H1 (cell line): ENCODE results near the gene CA9. TPM values are rescaled to one million over a fixed set of nuclear protein-coding genes. Genes with fewer than 3 reads are reported as not detected.
A peak's percentile ranks its signal among the peaks of the same experiment; 100 is the strongest.

ENCODE experiments used
- ATF2 ChIP-seq: IDR thresholded peaks from 2 replicates; pipeline ENCODE4 v1.6.1; 2012; ENCODE audit warnings: low read length, inconsistent platforms
- ATF3 ChIP-seq: IDR thresholded peaks from 2 replicates; pipeline ENCODE4 v1.6.1; 2011; ENCODE audit warnings: low read depth, mild to moderate bottlenecking, low read length; ENCODE audit not compliant: insufficient read depth
- BCL11A ChIP-seq, 2 experiments: IDR thresholded peaks; one replicate each; pipeline ENCODE4 v1.6.1; 2011; ENCODE audit warnings: low read depth in 2 of 2, low read length in 2 of 2, mild to moderate bottlenecking in 2 of 2
- CEBPB ChIP-seq: IDR thresholded peaks from 2 replicates; pipeline ENCODE4 v1.6.1; 2012; ENCODE audit warnings: low read depth, low read length
- CREB1 ChIP-seq: IDR thresholded peaks from 2 replicates; pipeline ENCODE4 v1.6.1; 2012; ENCODE audit warnings: inconsistent platforms
- CTCF ChIP-seq, 3 experiments: IDR thresholded peaks; 1 replicate in 2 of 3; 2 replicates in 1 of 3; pipeline versions ENCODE4 v1.5.1 to v1.6.1; 2011; ENCODE audit warnings: low read length in 3 of 3, mild to moderate bottlenecking in 3 of 3, inconsistent platforms in 2 of 3, low read depth in 1 of 3, moderate library complexity in 1 of 3; ENCODE audit not compliant: insufficient read depth in 1 of 3; ENCODE audit errors: control extremely low read depth in 1 of 3
- KDM1A ChIP-seq: fragments of 200-600, 300-600 bp; sonication (generic); IDR thresholded peaks from 2 replicates; pipeline ENCODE4 v1.7.1; 2016; ENCODE audit warnings: mild to moderate bottlenecking, low read length, borderline replicate concordance
- KDM4A ChIP-seq: IDR thresholded peaks from one replicate; pipeline ENCODE4 v1.7.1; 2012; ENCODE audit warnings: low read depth, mild to moderate bottlenecking, moderate library complexity, low read length, inconsistent platforms; ENCODE audit not compliant: severe bottlenecking
- RNF2 ChIP-seq: fragments of 200-900, 300-1000 bp; sonication (generic); IDR thresholded peaks from 2 replicates; pipeline ENCODE4 v1.7.1; 2016; ENCODE audit warnings: borderline replicate concordance, low read depth, mild to moderate bottlenecking, antibody characterized with exemption, low read length; ENCODE audit not compliant: poor library complexity, severe bottlenecking; ENCODE audit errors: missing control alignments
- SIRT6 ChIP-seq: IDR thresholded peaks from one replicate; pipeline ENCODE4 v1.7.1; 2012; ENCODE audit warnings: low read length, inconsistent platforms
- SIX5 ChIP-seq: IDR thresholded peaks from 2 replicates; pipeline ENCODE4 v1.6.1; 2011; ENCODE audit warnings: mild to moderate bottlenecking, low read depth, low read length
- SP4 ChIP-seq: IDR thresholded peaks from 2 replicates; pipeline ENCODE4 v1.6.1; 2012; ENCODE audit warnings: low read length, inconsistent platforms
- SRF ChIP-seq: IDR thresholded peaks from 2 replicates; pipeline ENCODE4 v1.6.1; 2011; ENCODE audit warnings: mild to moderate bottlenecking, low read depth, low read length, moderate library complexity
- TBP ChIP-seq: IDR thresholded peaks from 2 replicates; pipeline ENCODE4 v1.6.1; 2011; ENCODE audit warnings: low read depth, low read length, improper control_type of control experiment
- USF2 ChIP-seq: IDR thresholded peaks from 2 replicates; pipeline ENCODE4 v1.6.1; 2011; ENCODE audit warnings: low read length, improper control_type of control experiment
- YY1 ChIP-seq: IDR thresholded peaks from 2 replicates; pipeline ENCODE4 v1.6.1; 2011; ENCODE audit warnings: low read depth, mild to moderate bottlenecking, low read length
- ZNF274 ChIP-seq: IDR thresholded peaks from 2 replicates; pipeline ENCODE4 v1.7.0; 2012; ENCODE audit warnings: low read length, borderline replicate concordance; ENCODE audit errors: extremely low read depth
- polyA plus RNA-seq, 7 experiments: library from polyadenylated mRNA; depleted of rRNA in 3 of 7; stranded (reverse) in 5 of 7; unstranded in 2 of 7; fragments of >200 nt in 5 of 7; fragments of 200-250 nt in 2 of 7; gene quantifications; 1 replicate in 5 of 7; 2 replicates in 1 of 7; 4 replicates in 1 of 7; pipeline versions ENCODE4 v1.2.1 to v1.2.3, GENCODE V29; 2011 to 2013; ENCODE audit warnings: missing spikeins in 2 of 7, mixed read lengths in 2 of 7
- total RNA-seq: library from RNA; stranded (reverse); fragmentation: NEBNext Ultra II Directional; extraction: Animal tissue kit (Norgen Biotek cat#: 25700); gene quantifications from 2 replicates; pipeline ENCODE4 v1.2.1, GENCODE V29; 2021

CA9 gene
- total and polyA plus RNA-seq, 2 of the 8 experiments (the other 6 are each of a cell fraction or from before 2014, with no cell fraction given): 1.3 to 1.8 TPM

GRCh38 chr9:35728041-35728971, 54.6 kb downstream of the CA9 start (continued):
- TF ChIP-seq SP4 (no peak), CTCF (IDR thresholded peaks at IDR 0.05; ENCODE audit: control extremely low read depth in 1 of 3, insufficient read depth in 1 of 3, low read depth in 1 of 3, low read length in 3 of 3) (no peak), ATF3 (no peak), CREB1 (no peak), ATF2 (peak; percentile 40; the same call in 1 of the 2 replicates), KDM1A (no peak), ZNF274 (no peak), USF2 (no peak), TBP (peak; percentile 41), YY1 (peak; percentile 54; the same call in 1 of the 2 replicates), KDM4A (no peak), SRF (peak; percentile 79; the same call in 1 of the 2 replicates), SIRT6 (no peak), CEBPB (peak; percentile 99), SIX5 (no peak), RNF2 (no peak), BCL11A (IDR thresholded peaks at IDR 0.05; ENCODE audit: low read depth in 2 of 2, low read length in 2 of 2) (no peak)
